Lung (tissue), 12 donors: ENCODE results near the gene RSPH9. TPM values are rescaled to one million over a fixed set of nuclear protein-coding genes. Genes with fewer than 3 reads are reported as not detected.

Experiments
- ATAC-seq: fragments of 200-7000 bp; cut with Tn5 transposase; one replicate; pipeline ENCODE4 v1.9.1; 2020; ENCODE audit warnings: moderate number of reproducible peaks; ENCODE audit not compliant: insufficient read depth, low FRiP score
- DNase-seq, 3 donors: peaks; one replicate each; pipeline ENCODE4 v3.0.0-alpha.2; 2013 to 2017
- H3K27ac ChIP-seq, 2 donors: one replicate each; pipeline ENCODE4 v1.5.1; 2013; ENCODE audit warnings: mild to moderate bottlenecking in 2 of 2, moderate library complexity in 2 of 2, control low read depth in 1 of 2, inconsistent platforms in 1 of 2, low read depth in 1 of 2, low read length in 1 of 2
- H3K27me3 ChIP-seq, 3 donors: one replicate each; pipeline ENCODE4 v1.5.1; 2013; ENCODE audit warnings: low read length in 2 of 3; ENCODE audit not compliant: control insufficient read depth in 3 of 3, insufficient read depth in 3 of 3
- H3K36me3 ChIP-seq, 4 donors: one replicate each; pipeline ENCODE4 v1.5.1; 2013; ENCODE audit warnings: low read length in 4 of 4, mild to moderate bottlenecking in 1 of 4, moderate library complexity in 1 of 4; ENCODE audit not compliant: control insufficient read depth in 4 of 4, insufficient read depth in 4 of 4
- H3K4me1 ChIP-seq, 5 donors: one replicate each; pipeline ENCODE4 v1.5.1; 2013; ENCODE audit warnings: low read length in 5 of 5, mild to moderate bottlenecking in 2 of 5, moderate library complexity in 1 of 5; ENCODE audit not compliant: control insufficient read depth in 5 of 5, insufficient read depth in 5 of 5
- H3K4me3 ChIP-seq: one replicate; pipeline ENCODE4 v1.5.1; 2013; ENCODE audit warnings: mild to moderate bottlenecking, control low read depth, moderate library complexity
- H3K9ac ChIP-seq, 2 donors: one replicate each; pipeline ENCODE4 v1.5.1; 2013; ENCODE audit warnings: low read length in 2 of 2, control low read depth in 1 of 2; ENCODE audit not compliant: insufficient read depth in 1 of 2
- H3K9me3 ChIP-seq, 4 donors: one replicate each; pipeline ENCODE4 v1.5.1; 2013; ENCODE audit warnings: low read length in 3 of 4, mild to moderate bottlenecking in 1 of 4, moderate library complexity in 1 of 4; ENCODE audit not compliant: control insufficient read depth in 4 of 4, insufficient read depth in 3 of 4
- WGBS, 2 donors: extraction: QIAGEN DNeasy Blood & Tissue Kit; methylation state at CpG; one replicate each; pipeline ENCODE4 v1.1.7; 2013; 5-methylcytosine and 5-hydroxymethylcytosine counted together
- polyA plus RNA-seq, 2 donors: library from polyadenylated mRNA; stranded (reverse); fragments of 200-250 nt; gene quantifications; one replicate each; pipeline ENCODE4 v1.2.1, GENCODE V29; 2013
- total RNA-seq, 2 donors: library from RNA; depleted of rRNA in 1 of 2; stranded (reverse); fragments of >200 nt in 1 of 2; gene quantifications; one replicate each; pipeline ENCODE4 v1.2.1, GENCODE V29; 2014 to 2021
- TF ChIP-seq, protein P1 (sequence below): IDR thresholded peaks from 2 replicates; pipeline ENCODE4 v1.5.1; 2012; ENCODE audit warnings: mild to moderate bottlenecking; ENCODE audit errors: control extremely low read depth, extremely low read depth
- donor health status: control.
- donor health status: control.
- donor health status: Bipolar disorder and iron deficiency.
- donor health status: healthy.
- donor health status: DM: yes; HTN: yes; CAD: no.

The RSPH9 gene
- total and polyA plus RNA-seq, 4 donors, result 1.7 to 6.4 (median 4.6) TPM

DNA sequence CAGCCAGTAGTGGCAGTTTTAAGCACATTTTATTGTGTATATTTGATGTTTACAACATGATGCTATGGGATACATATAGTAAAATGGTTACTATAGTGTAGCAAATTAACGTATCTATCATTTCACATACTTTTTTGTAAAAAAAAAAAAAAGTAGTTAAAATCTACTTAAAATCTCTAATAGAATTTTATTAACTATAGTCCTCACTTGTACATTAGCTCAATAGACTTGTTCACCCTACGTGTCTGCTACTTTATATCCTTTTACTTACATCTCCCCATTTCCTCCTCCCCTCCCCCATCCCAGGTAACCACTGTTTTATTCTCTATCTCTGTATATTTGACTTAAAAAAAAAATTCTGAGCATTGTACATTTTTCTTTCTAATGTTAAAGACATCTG lies 38.8 kb upstream of the RSPH9 start:
- no peak for DNase-seq
- H3K9ac ChIP-seq, result no peak overlapping the region

DNA sequence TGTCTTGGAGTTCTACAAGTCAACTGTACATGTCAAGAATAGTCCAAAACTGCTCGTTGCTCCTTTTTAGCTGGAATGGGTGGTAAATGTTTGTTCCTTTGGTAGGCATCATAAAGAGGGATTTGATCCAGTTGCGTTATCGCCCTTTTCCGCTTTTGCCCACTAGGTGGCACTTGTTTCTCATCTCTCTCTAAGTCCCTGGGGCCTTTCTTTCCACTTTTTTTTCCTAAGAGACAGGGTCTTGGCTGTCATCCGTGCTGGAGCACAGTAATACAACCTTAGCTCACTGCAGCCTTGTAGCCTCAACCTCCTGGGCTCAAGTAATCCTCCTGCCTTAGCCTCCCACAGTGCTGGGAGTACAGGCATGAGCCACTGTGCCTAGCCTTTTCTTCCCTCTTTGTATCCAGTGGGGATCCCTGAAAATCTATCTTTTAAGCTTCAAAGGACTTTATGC lies 36.5 kb upstream of the RSPH9 start:
- DNase-seq, result peak; percentile 81 to 92 (median 88)
- Histone ChIP-seq H3K9ac (no peak overlapping the region), H3K27ac (no peak overlapping the region), H3K36me3 (peaks cover 8 to 26% (median 19%) of the 10 kb centered on the region in 4 donors), H3K27me3 (no peaks in the 10 kb centered on the region), H3K9me3 (no peaks in the 10 kb centered on the region), H3K4me1 (no peaks in the 10 kb centered on the region), H3K4me3 (no peak overlapping the region)
- ATAC-seq, result no peak
- WGBS, 2 donors, result 3 to 7% methylated on average over 5 of the region's 5 CpGs
- TF ChIP-seq, protein P1, sequence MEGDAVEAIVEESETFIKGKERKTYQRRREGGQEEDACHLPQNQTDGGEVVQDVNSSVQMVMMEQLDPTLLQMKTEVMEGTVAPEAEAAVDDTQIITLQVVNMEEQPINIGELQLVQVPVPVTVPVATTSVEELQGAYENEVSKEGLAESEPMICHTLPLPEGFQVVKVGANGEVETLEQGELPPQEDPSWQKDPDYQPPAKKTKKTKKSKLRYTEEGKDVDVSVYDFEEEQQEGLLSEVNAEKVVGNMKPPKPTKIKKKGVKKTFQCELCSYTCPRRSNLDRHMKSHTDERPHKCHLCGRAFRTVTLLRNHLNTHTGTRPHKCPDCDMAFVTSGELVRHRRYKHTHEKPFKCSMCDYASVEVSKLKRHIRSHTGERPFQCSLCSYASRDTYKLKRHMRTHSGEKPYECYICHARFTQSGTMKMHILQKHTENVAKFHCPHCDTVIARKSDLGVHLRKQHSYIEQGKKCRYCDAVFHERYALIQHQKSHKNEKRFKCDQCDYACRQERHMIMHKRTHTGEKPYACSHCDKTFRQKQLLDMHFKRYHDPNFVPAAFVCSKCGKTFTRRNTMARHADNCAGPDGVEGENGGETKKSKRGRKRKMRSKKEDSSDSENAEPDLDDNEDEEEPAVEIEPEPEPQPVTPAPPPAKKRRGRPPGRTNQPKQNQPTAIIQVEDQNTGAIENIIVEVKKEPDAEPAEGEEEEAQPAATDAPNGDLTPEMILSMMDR, result peak; percentile 60

More for the DNA sequence above, 38.8 kb upstream of the RSPH9 start:
- Histone ChIP-seq H3K27me3 (no peaks in the 10 kb centered on the region), H3K4me3 (no peak overlapping the region), H3K36me3 (peaks cover 12 to 24% (median 20%) of the 10 kb centered on the region in 4 donors), H3K27ac (no peak overlapping the region), H3K9me3 (no peaks in the 10 kb centered on the region), H3K4me1 (no peaks in the 10 kb centered on the region)
- ATAC-seq, result no peak
- WGBS, 2 donors, result 93 to 96% methylated on average over 2 of the region's 2 CpGs
- TF ChIP-seq, protein P1, result no peak

DNA sequence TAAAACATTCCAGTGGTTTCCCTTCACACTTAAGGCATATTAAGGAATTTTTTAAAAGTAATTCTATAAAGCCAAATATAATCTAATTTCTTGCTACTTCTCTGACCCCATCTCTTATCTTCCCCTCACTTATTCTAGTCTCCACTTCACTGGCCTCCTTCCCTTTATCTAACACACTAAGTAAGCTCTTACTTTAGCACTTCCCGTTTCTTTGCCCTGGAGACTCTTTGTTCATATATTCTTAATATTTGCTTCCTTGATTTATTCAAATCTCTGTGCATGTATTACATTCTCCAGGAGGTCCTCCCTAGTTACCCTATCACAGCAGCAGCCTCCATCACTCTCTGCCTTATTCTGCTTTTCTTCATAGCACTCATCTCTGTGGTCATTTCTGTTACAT lies 36.0 kb upstream of the RSPH9 start:
- WGBS, 2 donors, result 33 to 43% methylated on average over 1 of the region's 1 CpG
- Histone ChIP-seq H3K27me3 (no peaks in the 10 kb centered on the region), H3K9ac (no peak overlapping the region), H3K4me1 (no peaks in the 10 kb centered on the region), H3K4me3 (no peak overlapping the region), H3K9me3 (no peaks in the 10 kb centered on the region), H3K36me3 (peaks cover 8 to 29% (median 22%) of the 10 kb centered on the region in 4 donors), H3K27ac (no peak overlapping the region)
- ATAC-seq (no peak), DNase-seq (no peak)
- TF ChIP-seq, protein P1, result no peak

DNA sequence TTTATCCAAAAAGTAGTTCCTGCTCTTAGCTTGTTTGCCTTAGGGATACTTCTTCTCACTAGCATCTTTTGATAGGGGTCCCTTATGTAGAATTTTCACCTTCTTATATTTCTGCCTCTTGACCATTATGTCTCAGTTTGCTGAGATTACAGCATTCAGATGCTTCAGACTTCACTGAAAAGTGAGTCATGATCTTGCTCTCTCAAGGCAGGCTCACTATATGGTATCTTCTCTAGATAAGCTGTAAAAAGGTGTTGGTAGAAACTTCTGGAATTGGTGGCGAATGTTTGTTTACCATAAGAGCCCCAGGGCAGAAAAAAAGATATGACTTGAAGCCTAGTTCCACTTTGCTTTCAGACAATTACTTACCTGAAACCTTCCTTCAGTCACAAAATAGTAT lies 35.4 kb upstream of the RSPH9 start:
- Histone ChIP-seq H3K36me3 (peaks cover 8 to 34% (median 27%) of the 10 kb centered on the region in 4 donors), H3K9me3 (no peaks in the 10 kb centered on the region), H3K27ac (no peak overlapping the region), H3K4me1 (no peaks in the 10 kb centered on the region), H3K9ac (no peak overlapping the region), H3K27me3 (no peaks in the 10 kb centered on the region), H3K4me3 (no peak overlapping the region)
- DNase-seq (no peak), ATAC-seq (no peak)
- TF ChIP-seq, protein P1, result no peak
- WGBS, 2 donors, result 87 to 94% methylated on average over 1 of the region's 1 CpG
